SU-DHL-6 (cell line): ENCODE measurements around the gene GRM1.

Source experiments
- H2AFZ ChIP-seq: fragments of 200-600 bp; sonication (generic); 2 replicates; pipeline ENCODE4 v1.6.1; 2014; ENCODE audit warnings: low read depth, mild to moderate bottlenecking, moderate library complexity, mixed read lengths, antibody characterized with exemption, low read length; ENCODE audit not compliant: severe bottlenecking
- H3F3A ChIP-seq: fragments of 200-600 bp; shearing (Covaris generic); 2 replicates; pipeline ENCODE4 v1.6.0; 2016; ENCODE audit warnings: antibody characterized with exemption, mild to moderate bottlenecking; ENCODE audit not compliant: insufficient read depth
- H3K27ac ChIP-seq: fragments of 200-600 bp; sonication (generic); 2 replicates; pipeline ENCODE4 v1.5.1; 2016; ENCODE audit warnings: low read depth, mild to moderate bottlenecking, low read length, moderate library complexity, mixed read lengths
- H3K27me3 ChIP-seq: fragments of 200-600 bp; sonication (generic), shearing (Covaris generic); 2 replicates; pipeline ENCODE4 v1.6.0; 2014; ENCODE audit warnings: mild to moderate bottlenecking, low read length
- H3K36me3 ChIP-seq: fragments of 200-600 bp; sonication (generic); 2 replicates; pipeline ENCODE4 v1.6.1; 2014; ENCODE audit warnings: mild to moderate bottlenecking, low read length, mixed read lengths
- H3K4me2 ChIP-seq: fragments of 300-600, 200-600 bp; shearing (Covaris generic), sonication (generic); 2 replicates; pipeline ENCODE4 v1.6.0; 2014; ENCODE audit warnings: low read length, low read depth, mild to moderate bottlenecking; ENCODE audit not compliant: poor library complexity, severe bottlenecking
- H3K4me3 ChIP-seq: fragments of 200-600 bp; sonication (generic); 2 replicates; pipeline ENCODE4 v1.5.1; 2014; ENCODE audit warnings: antibody characterized with exemption, low read length, mild to moderate bottlenecking, mixed read lengths; ENCODE audit not compliant: insufficient read depth, poor library complexity, severe bottlenecking
- H3K79me2 ChIP-seq: fragments of 200-600 bp; sonication (generic); 2 replicates; pipeline ENCODE4 v1.6.1; 2014; ENCODE audit warnings: mild to moderate bottlenecking, low read length, moderate library complexity; ENCODE audit not compliant: insufficient read depth
- H3K9ac ChIP-seq: fragments of 200-600 bp; sonication (generic); 2 replicates; pipeline ENCODE4 v1.7.0; 2014; ENCODE audit warnings: mild to moderate bottlenecking, low read length
- H3K9me2 ChIP-seq: fragments of 200-600 bp; sonication (generic); replicated peaks from 2 replicates; pipeline ENCODE4 v1.6.1; 2014; ENCODE audit warnings: low read length; ENCODE audit not compliant: insufficient read depth
- H3K9me3 ChIP-seq: fragments of 200-600 bp; sonication (generic); 2 replicates; pipeline ENCODE4 v1.6.1; 2014; ENCODE audit warnings: low read length, mixed read lengths; ENCODE audit not compliant: insufficient read depth
- H4K20me1 ChIP-seq: fragments of 200-600 bp; sonication (generic); 2 replicates; pipeline ENCODE4 v1.6.1; 2014; ENCODE audit warnings: low read depth, mild to moderate bottlenecking, antibody characterized with exemption, low read length, moderate library complexity, mixed read lengths
- EZH2phosphoT487 ChIP-seq: fragments of 200-600 bp; sonication (generic), shearing (Covaris generic); conservative IDR thresholded peaks from 2 replicates; pipeline ENCODE4 v1.6.1; 2018; ENCODE audit warnings: mild to moderate bottlenecking, antibody characterized with exemption, low read length, moderate library complexity, mixed read lengths
- TF ChIP-seq, protein P1 (sequence below): fragments of 200-600 bp; sonication (generic); IDR thresholded peaks from one replicate; pipeline ENCODE4 v1.5.1; 2017; ENCODE audit warnings: antibody characterized with exemption, mild to moderate bottlenecking, low read length, moderate library complexity; ENCODE audit not compliant: insufficient read depth, poor library complexity, severe bottlenecking

GRM1 gene

DNA sequence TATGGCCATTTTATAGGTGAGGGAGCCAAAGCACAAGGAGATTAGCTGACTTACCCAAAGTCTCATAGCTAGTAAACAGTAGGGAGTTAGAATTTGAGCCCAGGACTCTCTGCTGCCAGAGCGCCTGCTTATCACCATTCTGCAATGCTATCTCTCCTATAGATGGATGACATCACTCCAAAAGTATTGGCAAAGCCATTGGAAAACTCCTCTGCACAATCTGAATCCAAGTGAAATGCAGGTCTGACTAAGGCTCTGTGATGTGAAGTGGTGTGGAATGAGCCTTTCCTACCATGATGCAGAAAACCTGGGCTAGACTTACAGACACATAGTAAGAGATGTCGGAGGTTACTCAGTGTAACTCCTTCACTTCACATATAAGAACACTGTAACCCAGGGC is 106.3 kb downstream of the GRM1 start:
- H3K9me3 ChIP-seq: no peaks in the 10 kb centered on the region
- no peak overlapping the region for H2AFZ ChIP-seq
- H3K4me3 ChIP-seq: no peak overlapping the region
- no peaks in the 10 kb centered on the region for H4K20me1 ChIP-seq
- no peaks in the 10 kb centered on the region for H3K36me3 ChIP-seq
- H3K27ac ChIP-seq: no peak overlapping the region
- H3K4me2 ChIP-seq: no peak overlapping the region
- H3F3A ChIP-seq: no peaks in the 10 kb centered on the region
- no peaks in the 10 kb centered on the region; the same call in 1 of the 2 replicates for H3K27me3 ChIP-seq
- no peak overlapping the region for H3K9ac ChIP-seq
- no peaks in the 10 kb centered on the region for H3K79me2 ChIP-seq
- TF ChIP-seq, protein P1, sequence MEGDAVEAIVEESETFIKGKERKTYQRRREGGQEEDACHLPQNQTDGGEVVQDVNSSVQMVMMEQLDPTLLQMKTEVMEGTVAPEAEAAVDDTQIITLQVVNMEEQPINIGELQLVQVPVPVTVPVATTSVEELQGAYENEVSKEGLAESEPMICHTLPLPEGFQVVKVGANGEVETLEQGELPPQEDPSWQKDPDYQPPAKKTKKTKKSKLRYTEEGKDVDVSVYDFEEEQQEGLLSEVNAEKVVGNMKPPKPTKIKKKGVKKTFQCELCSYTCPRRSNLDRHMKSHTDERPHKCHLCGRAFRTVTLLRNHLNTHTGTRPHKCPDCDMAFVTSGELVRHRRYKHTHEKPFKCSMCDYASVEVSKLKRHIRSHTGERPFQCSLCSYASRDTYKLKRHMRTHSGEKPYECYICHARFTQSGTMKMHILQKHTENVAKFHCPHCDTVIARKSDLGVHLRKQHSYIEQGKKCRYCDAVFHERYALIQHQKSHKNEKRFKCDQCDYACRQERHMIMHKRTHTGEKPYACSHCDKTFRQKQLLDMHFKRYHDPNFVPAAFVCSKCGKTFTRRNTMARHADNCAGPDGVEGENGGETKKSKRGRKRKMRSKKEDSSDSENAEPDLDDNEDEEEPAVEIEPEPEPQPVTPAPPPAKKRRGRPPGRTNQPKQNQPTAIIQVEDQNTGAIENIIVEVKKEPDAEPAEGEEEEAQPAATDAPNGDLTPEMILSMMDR: no peak
- no peak for TF ChIP-seq EZH2phosphoT487
- H3K9me2 ChIP-seq: no peaks in the 10 kb centered on the region

DNA sequence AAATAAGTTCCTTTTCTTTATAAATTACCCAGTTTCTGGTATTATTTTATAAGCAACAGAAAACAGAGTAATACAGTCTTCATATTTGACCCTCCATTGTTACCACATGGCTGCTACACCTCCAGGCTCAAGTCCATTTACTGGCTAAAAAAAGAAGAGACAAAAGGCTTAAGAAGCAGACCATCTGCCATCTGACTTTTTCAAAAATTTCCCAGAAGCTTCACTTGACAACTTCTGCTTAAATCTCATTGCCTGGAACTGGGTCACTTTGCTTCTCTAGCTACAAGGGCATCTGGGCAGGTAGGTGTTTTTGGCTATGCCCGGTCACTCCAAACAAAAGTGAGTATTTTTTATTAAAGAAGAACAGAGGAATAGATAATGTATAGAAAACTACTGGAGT is 118.0 kb downstream of the GRM1 start:
- no peaks in the 10 kb centered on the region for H3K27me3 ChIP-seq
- no peaks in the 10 kb centered on the region for H4K20me1 ChIP-seq
- no peak overlapping the region for H3K4me2 ChIP-seq
- no peaks in the 10 kb centered on the region for H3K9me2 ChIP-seq
- H3F3A ChIP-seq: no peaks in the 10 kb centered on the region
- H3K9me3 ChIP-seq: no peaks in the 10 kb centered on the region
- H3K79me2 ChIP-seq: no peaks in the 10 kb centered on the region
- no peak overlapping the region for H2AFZ ChIP-seq
- H3K9ac ChIP-seq: no peak overlapping the region
- TF ChIP-seq EZH2phosphoT487: no peak
- TF ChIP-seq, protein P1: no peak
- no peak overlapping the region for H3K4me3 ChIP-seq
- H3K27ac ChIP-seq: no peak overlapping the region
- no peaks in the 10 kb centered on the region for H3K36me3 ChIP-seq

DNA sequence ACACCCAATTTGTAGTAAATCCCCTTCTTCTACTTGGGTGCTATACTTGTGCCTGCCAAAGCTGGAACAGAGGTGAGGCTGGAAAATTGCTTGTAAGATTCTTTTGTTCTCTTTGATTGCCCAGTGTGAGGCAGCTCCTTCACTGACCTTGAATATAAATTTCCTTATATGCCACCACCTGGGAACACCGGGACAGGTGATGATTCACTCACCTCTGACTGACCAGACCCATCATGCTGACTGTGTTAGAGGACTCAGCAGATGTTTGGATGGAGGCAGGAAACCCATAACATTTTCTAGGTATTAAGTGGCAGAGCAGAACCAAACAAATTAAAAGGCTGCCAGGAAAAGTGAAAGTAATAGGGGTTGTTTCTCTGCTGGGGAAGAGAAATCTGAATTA is 120.9 kb downstream of the GRM1 start:
- no peak for TF ChIP-seq EZH2phosphoT487
- TF ChIP-seq, protein P1: no peak
- no peaks in the 10 kb centered on the region for H4K20me1 ChIP-seq
- H3K79me2 ChIP-seq: no peaks in the 10 kb centered on the region
- no peaks in the 10 kb centered on the region for H3K27me3 ChIP-seq
- no peaks in the 10 kb centered on the region for H3K9me2 ChIP-seq
- no peaks in the 10 kb centered on the region for H3F3A ChIP-seq
- no peak overlapping the region for H3K27ac ChIP-seq
- H3K36me3 ChIP-seq: no peaks in the 10 kb centered on the region
- H3K9ac ChIP-seq: no peak overlapping the region
- H3K9me3 ChIP-seq: no peaks in the 10 kb centered on the region
- no peak overlapping the region for H3K4me2 ChIP-seq
- no peak overlapping the region for H3K4me3 ChIP-seq
- H2AFZ ChIP-seq: no peak overlapping the region
